Calu3 (cell line): ENCODE measurements around the gene NF1. TPM values are rescaled to one million over a fixed set of nuclear protein-coding genes. Genes with fewer than 3 reads are reported as not detected.
"Not testable (repeated sequence)": the region's sequence is repeated elsewhere in the genome, so short reads cannot be mapped to it uniquely, and the experiment has no call there.

Experiments used
- BruUV-seq: library from RNA; stranded (reverse); fragments of 400-500 nt; replicated peaks from 2 replicates; lab custom pipeline; 2021; lab: Mats Ljungman, UMichigan
- CTCF ChIA-PET: fragments of 300-600 bp; sonication (Branson Sonifier 250); formaldehyde crosslinking; loops from one replicate; lab custom pipeline; 2022; ENCODE audit warnings: antibody characterized with exemption; lab: Charles Lee
- DNase-seq: peaks from one replicate; pipeline ENCODE4 v3.0.0; 2022
- H3K27ac Mint-ChIP-seq: one replicate; pipeline ENCODE4 v1.8.0; 2022; ENCODE audit warnings: mixed read lengths; ENCODE audit not compliant: unreplicated experiment
- H3K27me3 Mint-ChIP-seq: one replicate; pipeline ENCODE4 v1.8.0; 2022; ENCODE audit warnings: mixed read lengths; ENCODE audit not compliant: unreplicated experiment
- H3K36me3 Mint-ChIP-seq: one replicate; pipeline ENCODE4 v1.8.0; 2022; ENCODE audit warnings: mild to moderate bottlenecking, moderate library complexity, mixed read lengths; ENCODE audit not compliant: insufficient read depth, unreplicated experiment
- H3K4me1 Mint-ChIP-seq: one replicate; pipeline ENCODE4 v1.8.0; 2022; ENCODE audit warnings: mild to moderate bottlenecking, low read depth, mixed read lengths; ENCODE audit not compliant: unreplicated experiment
- H3K4me3 Mint-ChIP-seq: one replicate; pipeline ENCODE4 v1.8.0; 2022; ENCODE audit warnings: mild to moderate bottlenecking, low read depth, moderate library complexity, mixed read lengths; ENCODE audit not compliant: unreplicated experiment
- H3K9me3 Mint-ChIP-seq: one replicate; pipeline ENCODE4 v1.8.0; 2022; ENCODE audit warnings: low read depth, mixed read lengths; ENCODE audit not compliant: unreplicated experiment
- CTCF ChIP-seq: fragments of 200-600 bp; IDR thresholded peaks from one replicate; pipeline ENCODE4 v1.8.0; 2022; ENCODE audit warnings: antibody characterized with exemption; ENCODE audit not compliant: unreplicated experiment
- intact Hi-C: fragments of 100-400 bp; cut with micrococcal nuclease; formaldehyde crosslinking; loops from one replicate; pipeline ENCODE4 v1.10.0; 2022; ENCODE audit not compliant: unreplicated experiment
- total RNA-seq: library from RNA; stranded (reverse); gene quantifications from 2 replicates; pipeline ENCODE4 v1.2.3, GENCODE V29; 2022

NF1 gene
- total RNA-seq, 1 experiment from 2014 or later: 64.7 TPM

- no TSS peak for BruUV-seq
- Mint-ChIP-seq H3K27ac (no peak overlapping the region), H3K4me1 (peaks cover 10% of the 10 kb centered on the region), H3K4me3 (no peak overlapping the region), H3K36me3 (no peaks in the 10 kb centered on the region), H3K9me3 (no peaks in the 10 kb centered on the region), H3K27me3 (no peaks in the 10 kb centered on the region)
- CTCF ChIA-PET: interaction anchor here (0.7 kb wide), 1 partner anchor 1058 kb away, joined by 3 read pairs; no protein-coding TSS in a partner anchor
- DNase-seq: no peak
- TF ChIP-seq CTCF: no peak
- intact Hi-C loops: no loop called here
Observed at GRCh38 chr17:31310260-31310659, 215.5 kb downstream of the NF1 start.

GRCh38 chr17:31310886-31311285, 216.1 kb downstream of the NF1 start:
- Mint-ChIP-seq H3K9me3 (no peaks in the 10 kb centered on the region), H3K4me1 (peaks cover 10% of the 10 kb centered on the region), H3K4me3 (no peak overlapping the region), H3K27me3 (no peaks in the 10 kb centered on the region), H3K27ac (no peak overlapping the region), H3K36me3 (no peaks in the 10 kb centered on the region)
- CTCF ChIA-PET: interaction anchor here (0.7 kb wide), 1 partner anchor 1058 kb away, joined by 3 read pairs; no protein-coding TSS in a partner anchor
- TF ChIP-seq CTCF: no peak
- DNase-seq: no peak
- BruUV-seq: no TSS peak
- intact Hi-C loops: no loop called here

GRCh38 chr17:31311526-31311925, 216.7 kb downstream of the NF1 start:
- no peaks in the 10 kb centered on the region for H3K9me3 Mint-ChIP-seq
- CTCF ChIA-PET: no interaction called here
- no peaks in the 10 kb centered on the region for H3K27me3 Mint-ChIP-seq
- H3K4me1 Mint-ChIP-seq: peaks cover 10% of the 10 kb centered on the region
- DNase-seq: no peak
- no peak for TF ChIP-seq CTCF
- H3K27ac Mint-ChIP-seq: no peak overlapping the region
- intact Hi-C loops: no loop called here
- no TSS peak for BruUV-seq
- H3K36me3 Mint-ChIP-seq: no peaks in the 10 kb centered on the region
- no peak overlapping the region for H3K4me3 Mint-ChIP-seq

- H3K9me3 Mint-ChIP-seq, H3K4me1 Mint-ChIP-seq, intact Hi-C loops, H3K27ac Mint-ChIP-seq, H3K27me3 Mint-ChIP-seq, BruUV-seq, H3K4me3 Mint-ChIP-seq, H3K36me3 Mint-ChIP-seq, DNase-seq, CTCF ChIA-PET: not testable (repeated sequence)
Observed at GRCh38 chr17:31312223-31312622, 217.4 kb downstream of the NF1 start.

GRCh38 chr17:31313982-31314781, 219.4 kb downstream of the NF1 start, which contains the start of gene EVI2B:
Gene EVI2B, minus strand, starts transcription at chr17:31314054. Its CDS starts 8,445 bp downstream, at chr17:31305609.
- BruUV-seq: no TSS peak
- Mint-ChIP-seq H3K36me3 (no peaks in the 10 kb centered on the region), H3K9me3 (no peaks in the 10 kb centered on the region), H3K4me1 (no peaks in the 10 kb centered on the region), H3K4me3 (no peak within 1 kb of the TSS), H3K27me3 (no peaks in the 10 kb centered on the region), H3K27ac (peak within 1 kb of the TSS; percentile 15)
- TF ChIP-seq CTCF: no peak
- CTCF ChIA-PET: no interaction called here
- intact Hi-C loops: no loop called here
- DNase-seq: no peak
